ENCODE data around the gene TMPRSS4.

The TMPRSS4 gene

GRCh38 chr11:118139578-118139977, 62.7 kb downstream of the TMPRSS4 start:
- H3K9ac ChIP-seq (ENCODE audit: low read depth, low read length) = no peak overlapping the region
- no peaks in the 10 kb centered on the region for H3K36me3 ChIP-seq (ENCODE audit: control insufficient read depth, insufficient read depth, low read length)
- no peak overlapping the region for H3K4me3 ChIP-seq (ENCODE audit: low read depth, low read length)
- H3K4me1 ChIP-seq (ENCODE audit: control insufficient read depth, insufficient read depth, low read length) = no peaks in the 10 kb centered on the region
- peaks cover 23% of the 10 kb centered on the region for H3K27me3 ChIP-seq (ENCODE audit: control insufficient read depth, insufficient read depth, low read length)
- no peaks in the 10 kb centered on the region for H3K9me3 ChIP-seq (ENCODE audit: control insufficient read depth, insufficient read depth, low read length)
- H3K27ac ChIP-seq (ENCODE audit: low read depth, low read length) = no peak overlapping the region

GRCh38 chr11:118142081-118142480, 65.2 kb downstream of the TMPRSS4 start:
- Histone ChIP-seq H3K27me3 (ENCODE audit: control insufficient read depth, insufficient read depth, low read length) (peaks cover 40% of the 10 kb centered on the region), H3K9ac (ENCODE audit: low read depth, low read length) (no peak overlapping the region), H3K36me3 (ENCODE audit: control insufficient read depth, insufficient read depth, low read length) (no peaks in the 10 kb centered on the region), H3K27ac (ENCODE audit: low read depth, low read length) (no peak overlapping the region), H3K9me3 (ENCODE audit: control insufficient read depth, insufficient read depth, low read length) (no peaks in the 10 kb centered on the region), H3K4me3 (ENCODE audit: low read depth, low read length) (no peak overlapping the region), H3K4me1 (ENCODE audit: control insufficient read depth, insufficient read depth, low read length) (peaks cover 5% of the 10 kb centered on the region; the same call in 1 of the 2 replicates)

- no peak overlapping the region for H3K4me3 ChIP-seq (ENCODE audit: low read depth, low read length)
- peaks cover 47% of the 10 kb centered on the region for H3K27me3 ChIP-seq (ENCODE audit: control insufficient read depth, insufficient read depth, low read length)
- H3K4me1 ChIP-seq (ENCODE audit: control insufficient read depth, insufficient read depth, low read length) = peaks cover 10% of the 10 kb centered on the region
- no peak overlapping the region for H3K27ac ChIP-seq (ENCODE audit: low read depth, low read length)
- no peaks in the 10 kb centered on the region for H3K9me3 ChIP-seq (ENCODE audit: control insufficient read depth, insufficient read depth, low read length)
- H3K9ac ChIP-seq (ENCODE audit: low read depth, low read length) = no peak overlapping the region
- H3K36me3 ChIP-seq (ENCODE audit: control insufficient read depth, insufficient read depth, low read length) = no peaks in the 10 kb centered on the region
Measured at GRCh38 chr11:118142809-118143208, 65.9 kb downstream of the TMPRSS4 start.

- H3K36me3 ChIP-seq (ENCODE audit: control insufficient read depth, insufficient read depth, low read length) = no peaks in the 10 kb centered on the region
- peaks cover 12% of the 10 kb centered on the region for H3K4me1 ChIP-seq (ENCODE audit: control insufficient read depth, insufficient read depth, low read length)
- no peak overlapping the region for H3K4me3 ChIP-seq (ENCODE audit: low read depth, low read length)
- H3K27me3 ChIP-seq (ENCODE audit: control insufficient read depth, insufficient read depth, low read length) = peaks cover 56% of the 10 kb centered on the region
- no peak overlapping the region for H3K27ac ChIP-seq (ENCODE audit: low read depth, low read length)
- no peak overlapping the region for H3K9ac ChIP-seq (ENCODE audit: low read depth, low read length)
- no peaks in the 10 kb centered on the region for H3K9me3 ChIP-seq (ENCODE audit: control insufficient read depth, insufficient read depth, low read length)
Measured at GRCh38 chr11:118143661-118144185, 66.8 kb downstream of the TMPRSS4 start.

GRCh38 chr11:118144301-118145268, 67.7 kb downstream of the TMPRSS4 start:
- peaks cover 18% of the 10 kb centered on the region for H3K4me1 ChIP-seq (ENCODE audit: control insufficient read depth, insufficient read depth, low read length)
- no peaks in the 10 kb centered on the region for H3K36me3 ChIP-seq (ENCODE audit: control insufficient read depth, insufficient read depth, low read length)
- H3K9ac ChIP-seq (ENCODE audit: low read depth, low read length) = no peak overlapping the region
- no peaks in the 10 kb centered on the region for H3K9me3 ChIP-seq (ENCODE audit: control insufficient read depth, insufficient read depth, low read length)
- peaks cover 65% of the 10 kb centered on the region for H3K27me3 ChIP-seq (ENCODE audit: control insufficient read depth, insufficient read depth, low read length)
- H3K4me3 ChIP-seq (ENCODE audit: low read depth, low read length) = no peak overlapping the region
- H3K27ac ChIP-seq (ENCODE audit: low read depth, low read length) = no peak overlapping the region

GRCh38 chr11:118145285-118146227, 68.7 kb downstream of the TMPRSS4 start:
- Histone ChIP-seq H3K4me1 (ENCODE audit: control insufficient read depth, insufficient read depth, low read length) (peaks cover 23% of the 10 kb centered on the region), H3K27me3 (ENCODE audit: control insufficient read depth, insufficient read depth, low read length) (peaks cover 75% of the 10 kb centered on the region), H3K4me3 (ENCODE audit: low read depth, low read length) (peak overlapping the region; percentile 77), H3K36me3 (ENCODE audit: control insufficient read depth, insufficient read depth, low read length) (no peaks in the 10 kb centered on the region), H3K9ac (ENCODE audit: low read depth, low read length) (no peak overlapping the region), H3K9me3 (ENCODE audit: control insufficient read depth, insufficient read depth, low read length) (no peaks in the 10 kb centered on the region), H3K27ac (ENCODE audit: low read depth, low read length) (no peak overlapping the region)

- H3K27ac ChIP-seq (ENCODE audit: low read depth, low read length) = no peak overlapping the region
- peaks cover 85% of the 10 kb centered on the region for H3K27me3 ChIP-seq (ENCODE audit: control insufficient read depth, insufficient read depth, low read length)
- H3K9ac ChIP-seq (ENCODE audit: low read depth, low read length) = no peak overlapping the region
- no peaks in the 10 kb centered on the region for H3K36me3 ChIP-seq (ENCODE audit: control insufficient read depth, insufficient read depth, low read length)
- peaks cover 23% of the 10 kb centered on the region for H3K4me1 ChIP-seq (ENCODE audit: control insufficient read depth, insufficient read depth, low read length)
- H3K4me3 ChIP-seq (ENCODE audit: low read depth, low read length) = peak overlapping the region; percentile 77; the same call in 1 of the 2 replicates
- no peaks in the 10 kb centered on the region for H3K9me3 ChIP-seq (ENCODE audit: control insufficient read depth, insufficient read depth, low read length)
Measured at GRCh38 chr11:118146554-118146953, 69.7 kb downstream of the TMPRSS4 start.

- Histone ChIP-seq H3K27ac (ENCODE audit: low read depth, low read length) (no peak overlapping the region), H3K36me3 (ENCODE audit: control insufficient read depth, insufficient read depth, low read length) (no peaks in the 10 kb centered on the region), H3K4me1 (ENCODE audit: control insufficient read depth, insufficient read depth, low read length) (peaks cover 27% of the 10 kb centered on the region), H3K9ac (ENCODE audit: low read depth, low read length) (no peak overlapping the region), H3K4me3 (ENCODE audit: low read depth, low read length) (no peak overlapping the region), H3K27me3 (ENCODE audit: control insufficient read depth, insufficient read depth, low read length) (peaks cover 91% of the 10 kb centered on the region), H3K9me3 (ENCODE audit: control insufficient read depth, insufficient read depth, low read length) (no peaks in the 10 kb centered on the region)
Measured at GRCh38 chr11:118147502-118147901, 70.6 kb downstream of the TMPRSS4 start.

GRCh38 chr11:118148240-118148639, 71.4 kb downstream of the TMPRSS4 start:
- Histone ChIP-seq H3K9ac (ENCODE audit: low read depth, low read length) (no peak overlapping the region), H3K27me3 (ENCODE audit: control insufficient read depth, insufficient read depth, low read length) (peaks cover 90% of the 10 kb centered on the region), H3K4me1 (ENCODE audit: control insufficient read depth, insufficient read depth, low read length) (peaks cover 27% of the 10 kb centered on the region), H3K27ac (ENCODE audit: low read depth, low read length) (no peak overlapping the region), H3K36me3 (ENCODE audit: control insufficient read depth, insufficient read depth, low read length) (no peaks in the 10 kb centered on the region), H3K9me3 (ENCODE audit: control insufficient read depth, insufficient read depth, low read length) (no peaks in the 10 kb centered on the region), H3K4me3 (ENCODE audit: low read depth, low read length) (no peak overlapping the region)

- H3K4me3 ChIP-seq (ENCODE audit: low read depth, low read length) = no peak overlapping the region
- no peak overlapping the region for H3K27ac ChIP-seq (ENCODE audit: low read depth, low read length)
- H3K4me1 ChIP-seq (ENCODE audit: control insufficient read depth, insufficient read depth, low read length) = peaks cover 31% of the 10 kb centered on the region
- no peaks in the 10 kb centered on the region for H3K9me3 ChIP-seq (ENCODE audit: control insufficient read depth, insufficient read depth, low read length)
- H3K36me3 ChIP-seq (ENCODE audit: control insufficient read depth, insufficient read depth, low read length) = no peaks in the 10 kb centered on the region
- H3K27me3 ChIP-seq (ENCODE audit: control insufficient read depth, insufficient read depth, low read length) = peaks cover 90% of the 10 kb centered on the region
- no peak overlapping the region for H3K9ac ChIP-seq (ENCODE audit: low read depth, low read length)
Measured at GRCh38 chr11:118148856-118149255, 72.0 kb downstream of the TMPRSS4 start.

Measured in HUES48 (cell line).